OCI-LY1 (cell line): ENCODE measurements around the gene PCDHB1.

Experiments used
- H2AFZ ChIP-seq: fragments of 200-600 bp; sonication (generic), shearing (Covaris generic); 2 replicates; pipeline ENCODE4 v1.6.0; 2014; ENCODE audit warnings: antibody characterized with exemption, mild to moderate bottlenecking, low read length
- H3F3A ChIP-seq: fragments of 200-600 bp; sonication (generic), shearing (Covaris generic); 2 replicates; pipeline ENCODE4 v1.6.0; 2014; ENCODE audit warnings: mild to moderate bottlenecking, antibody characterized with exemption, low read length, moderate library complexity; ENCODE audit not compliant: insufficient read depth
- H3K27ac ChIP-seq: fragments of 200-600 bp; sonication (generic); 2 replicates; pipeline ENCODE4 v1.5.1; 2014; ENCODE audit warnings: low read length, mixed run types, mild to moderate bottlenecking, low read depth; ENCODE audit not compliant: poor library complexity, severe bottlenecking
- H3K27me3 ChIP-seq: fragments of 200-600 bp; sonication (generic); 2 replicates; pipeline ENCODE4 v1.6.0; 2014; ENCODE audit warnings: antibody characterized with exemption, mild to moderate bottlenecking, low read length, moderate library complexity; ENCODE audit not compliant: insufficient read depth
- H3K36me3 ChIP-seq: fragments of 200-600 bp; sonication (generic); 2 replicates; pipeline ENCODE4 v1.6.1; 2014; ENCODE audit warnings: mild to moderate bottlenecking, antibody characterized with exemption, low read length, moderate library complexity, mixed read lengths; ENCODE audit not compliant: insufficient read depth
- H3K4me1 ChIP-seq: fragments of 200-600 bp; sonication (generic); 2 replicates; pipeline ENCODE4 v1.5.1; 2014; ENCODE audit warnings: mild to moderate bottlenecking, low read length, moderate library complexity; ENCODE audit not compliant: insufficient read depth, severe bottlenecking
- H3K4me2 ChIP-seq: fragments of 200-600 bp; sonication (generic), shearing (Covaris generic); 2 replicates; pipeline ENCODE4 v1.6.1; 2014; ENCODE audit warnings: low read length
- H3K4me3 ChIP-seq: fragments of 200-600 bp; sonication (generic); 2 replicates; pipeline ENCODE4 v1.5.1; 2014; ENCODE audit warnings: low read length, low read depth, mild to moderate bottlenecking, mixed read lengths; ENCODE audit not compliant: poor library complexity, severe bottlenecking
- H3K79me2 ChIP-seq: fragments of 200-600 bp; shearing (Covaris generic); 2 replicates; pipeline ENCODE4 v1.6.1; 2016; ENCODE audit warnings: mixed run types, low read length, mixed read lengths; ENCODE audit not compliant: insufficient read depth
- H3K9ac ChIP-seq: fragments of 200-600 bp; sonication (generic), shearing (Covaris generic); 2 replicates; pipeline ENCODE4 v1.6.1; 2014; ENCODE audit warnings: mild to moderate bottlenecking, low read length, mixed read lengths
- H3K9me2 ChIP-seq: fragments of 200-600 bp; sonication (generic), shearing (Covaris generic); 2 replicates; pipeline ENCODE4 v1.6.1; 2014; ENCODE audit warnings: low read depth, mild to moderate bottlenecking, low read length, mixed read lengths
- H3K9me3 ChIP-seq: fragments of 200-600 bp; shearing (Covaris generic); 2 replicates; pipeline ENCODE4 v1.6.1; 2014; ENCODE audit warnings: low read length, mixed read lengths
- H4K20me1 ChIP-seq: fragments of 200-600 bp; sonication (generic), shearing (Covaris generic); 2 replicates; pipeline ENCODE4 v1.6.0; 2016; ENCODE audit warnings: mild to moderate bottlenecking, low read length; ENCODE audit not compliant: insufficient read depth
- CTCF ChIP-seq: fragments of 200-600 bp; sonication (generic), shearing (Covaris generic); IDR thresholded peaks from 2 replicates; pipeline ENCODE4 v1.5.1; 2017; ENCODE audit warnings: mild to moderate bottlenecking, antibody characterized with exemption, low read length, moderate library complexity, mixed read lengths
- EZH2 ChIP-seq: fragments of 200-600 bp; sonication (generic), shearing (Covaris generic); IDR thresholded peaks from 2 replicates; pipeline ENCODE4 v1.8.0; 2017; ENCODE audit warnings: borderline replicate concordance, mixed run types, mild to moderate bottlenecking, antibody characterized with exemption, low read length, moderate library complexity, mixed read lengths

PCDHB1 gene

GRCh38 chr5:141051521-141051866, 320 bp downstream of the PCDHB1 start:
- Histone ChIP-seq H3K27ac (no peak overlapping the region), H3K9ac (no peak overlapping the region), H3K79me2 (no peaks in the 10 kb centered on the region), H3K9me3 (no peaks in the 10 kb centered on the region), H2AFZ (no peak overlapping the region), H3K4me3 (no peak overlapping the region), H3K4me2 (no peak overlapping the region), H3K27me3 (no peaks in the 10 kb centered on the region), H3K9me2 (no peaks in the 10 kb centered on the region), H4K20me1 (no peaks in the 10 kb centered on the region), H3K36me3 (no peaks in the 10 kb centered on the region), H3K4me1 (no peaks in the 10 kb centered on the region), H3F3A (no peaks in the 10 kb centered on the region)
- TF ChIP-seq EZH2 (no peak), CTCF (no peak)

GRCh38 chr5:141077826-141078225, 26.7 kb downstream of the PCDHB1 start:
- Histone ChIP-seq H3K4me2 (no peak overlapping the region), H3K36me3 (no peaks in the 10 kb centered on the region), H4K20me1 (no peaks in the 10 kb centered on the region), H2AFZ (no peak overlapping the region), H3F3A (no peaks in the 10 kb centered on the region), H3K27me3 (no peaks in the 10 kb centered on the region), H3K9me2 (no peaks in the 10 kb centered on the region), H3K9ac (no peak overlapping the region), H3K27ac (no peak overlapping the region), H3K4me3 (no peak overlapping the region), H3K9me3 (no peaks in the 10 kb centered on the region), H3K79me2 (no peaks in the 10 kb centered on the region), H3K4me1 (no peaks in the 10 kb centered on the region)
- TF ChIP-seq EZH2 (no peak), CTCF (no peak)

GRCh38 chr5:141082228-141082627, 31.1 kb downstream of the PCDHB1 start:
- H3K36me3 ChIP-seq: no peaks in the 10 kb centered on the region
- no peaks in the 10 kb centered on the region for H4K20me1 ChIP-seq
- TF ChIP-seq CTCF (no peak), EZH2 (no peak)
- no peak overlapping the region for H2AFZ ChIP-seq
- no peaks in the 10 kb centered on the region for H3K27me3 ChIP-seq
- H3K9me3 ChIP-seq: no peaks in the 10 kb centered on the region
- H3K9me2 ChIP-seq: no peaks in the 10 kb centered on the region
- no peak overlapping the region for H3K27ac ChIP-seq
- H3K9ac ChIP-seq: no peak overlapping the region
- no peaks in the 10 kb centered on the region for H3F3A ChIP-seq
- H3K4me2 ChIP-seq: no peak overlapping the region
- H3K79me2 ChIP-seq: no peaks in the 10 kb centered on the region
- no peaks in the 10 kb centered on the region for H3K4me1 ChIP-seq
- H3K4me3 ChIP-seq: no peak overlapping the region
